Body of pancreas (tissue), 4 donors: Measurements from ENCODE around the gene ECSIT.

Source experiments
- POLR2A ChIP-seq, 3 donors: fragments of 450-650 bp; IDR thresholded peaks; one replicate each; pipeline ENCODE4 v1.6.1; 2016; ENCODE audit warnings: antibody characterized with exemption in 3 of 3, mild to moderate bottlenecking in 2 of 3
- TF ChIP-seq, protein P1 (sequence below), 7 experiments: fragments of 450-650 bp in 4 of 7; fragments of 200-600 bp in 3 of 7; sonication (generic) in 3 of 7; IDR thresholded peaks; one replicate each; pipeline ENCODE4 v1.5.1; 2016 to 2019; ENCODE audit warnings: antibody characterized with exemption in 7 of 7

DNA sequence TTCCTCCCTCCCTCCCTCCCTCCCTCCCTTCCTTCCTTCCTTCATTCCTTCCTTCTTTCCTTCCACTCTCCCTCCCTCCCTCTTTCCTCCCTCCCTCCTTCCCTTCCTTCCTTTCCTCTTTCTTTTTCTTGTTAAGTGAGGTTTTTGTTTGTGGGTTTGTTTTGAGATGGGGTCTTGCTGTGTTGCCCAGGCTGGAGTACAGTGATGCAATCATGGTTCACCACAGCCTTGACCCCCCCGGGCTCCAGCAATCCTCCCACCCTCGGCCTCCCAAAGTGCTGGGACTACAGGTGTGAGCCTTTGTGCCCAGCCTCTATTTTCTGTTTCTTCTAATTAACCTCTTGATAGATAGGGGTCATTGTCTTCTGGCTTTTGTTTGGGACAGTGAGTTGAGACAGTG, 67.5 kb downstream of the ECSIT start:
- TF ChIP-seq, protein P1, sequence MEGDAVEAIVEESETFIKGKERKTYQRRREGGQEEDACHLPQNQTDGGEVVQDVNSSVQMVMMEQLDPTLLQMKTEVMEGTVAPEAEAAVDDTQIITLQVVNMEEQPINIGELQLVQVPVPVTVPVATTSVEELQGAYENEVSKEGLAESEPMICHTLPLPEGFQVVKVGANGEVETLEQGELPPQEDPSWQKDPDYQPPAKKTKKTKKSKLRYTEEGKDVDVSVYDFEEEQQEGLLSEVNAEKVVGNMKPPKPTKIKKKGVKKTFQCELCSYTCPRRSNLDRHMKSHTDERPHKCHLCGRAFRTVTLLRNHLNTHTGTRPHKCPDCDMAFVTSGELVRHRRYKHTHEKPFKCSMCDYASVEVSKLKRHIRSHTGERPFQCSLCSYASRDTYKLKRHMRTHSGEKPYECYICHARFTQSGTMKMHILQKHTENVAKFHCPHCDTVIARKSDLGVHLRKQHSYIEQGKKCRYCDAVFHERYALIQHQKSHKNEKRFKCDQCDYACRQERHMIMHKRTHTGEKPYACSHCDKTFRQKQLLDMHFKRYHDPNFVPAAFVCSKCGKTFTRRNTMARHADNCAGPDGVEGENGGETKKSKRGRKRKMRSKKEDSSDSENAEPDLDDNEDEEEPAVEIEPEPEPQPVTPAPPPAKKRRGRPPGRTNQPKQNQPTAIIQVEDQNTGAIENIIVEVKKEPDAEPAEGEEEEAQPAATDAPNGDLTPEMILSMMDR (IDR thresholded peaks at IDR 0.05) = no peak
- no peak for TF ChIP-seq POLR2A (IDR thresholded peaks at IDR 0.05)
